Urinary bladder (tissue), 4 donors: Measurements from ENCODE around the gene ZNF236. TPM values are rescaled to one million over a fixed set of nuclear protein-coding genes. Genes with fewer than 3 reads are reported as not detected.

Experiments used
- DNase-seq: peaks from one replicate; pipeline ENCODE4 v3.0.0-alpha.2; 2015; ENCODE audit errors: extremely low spot score
- H3K27ac ChIP-seq: one replicate; pipeline ENCODE4 v1.5.1; 2013; ENCODE audit warnings: low read depth, mild to moderate bottlenecking, moderate library complexity
- H3K36me3 ChIP-seq: one replicate; pipeline ENCODE4 v1.6.1; 2013; ENCODE audit warnings: mild to moderate bottlenecking, moderate library complexity; ENCODE audit not compliant: insufficient read depth
- H3K4me1 ChIP-seq: one replicate; pipeline ENCODE4 v1.6.1; 2013; ENCODE audit warnings: mild to moderate bottlenecking, moderate library complexity; ENCODE audit not compliant: insufficient read depth
- H3K4me3 ChIP-seq: one replicate; pipeline ENCODE4 v1.5.1; 2013; ENCODE audit warnings: low read depth, low read length
- WGBS: extraction: QIAGEN DNeasy Blood & Tissue Kit; methylation state at CpG from one replicate; pipeline ENCODE4 v1.1.7; 2013; 5-methylcytosine and 5-hydroxymethylcytosine counted together
- polyA plus RNA-seq: library from polyadenylated mRNA; stranded (reverse); fragments of 200-250 nt; gene quantifications from one replicate; pipeline ENCODE4 v1.2.3, GENCODE V29; 2013
- total RNA-seq: library from RNA; depleted of rRNA; stranded (reverse); fragments of >200 nt; gene quantifications from one replicate; pipeline ENCODE4 v1.2.3, GENCODE V29; 2014
- donor health status: healthy with polysubstance abuse.
- donor health status: healthy.

ZNF236 gene
- total and polyA plus RNA-seq, 2 donors, result 4.0 to 24.7 TPM

- Histone ChIP-seq H3K4me3 (no peak overlapping the region), H3K4me1 (no peaks in the 10 kb centered on the region), H3K27ac (no peak overlapping the region), H3K36me3 (no peaks in the 10 kb centered on the region)
- no peak for DNase-seq
- WGBS, result 75% methylated on average over 4 of the region's 4 CpGs
Measured at GRCh38 chr18:76857476-76857875, 35.1 kb downstream of the ZNF236 start.

GRCh38 chr18:76859474-76860339, 37.4 kb downstream of the ZNF236 start:
- Histone ChIP-seq H3K4me1 (no peaks in the 10 kb centered on the region), H3K36me3 (no peaks in the 10 kb centered on the region), H3K27ac (no peak overlapping the region), H3K4me3 (no peak overlapping the region)
- DNase-seq, result no peak
- 89% methylated on average over 14 of the region's 14 CpGs for WGBS

DNA sequence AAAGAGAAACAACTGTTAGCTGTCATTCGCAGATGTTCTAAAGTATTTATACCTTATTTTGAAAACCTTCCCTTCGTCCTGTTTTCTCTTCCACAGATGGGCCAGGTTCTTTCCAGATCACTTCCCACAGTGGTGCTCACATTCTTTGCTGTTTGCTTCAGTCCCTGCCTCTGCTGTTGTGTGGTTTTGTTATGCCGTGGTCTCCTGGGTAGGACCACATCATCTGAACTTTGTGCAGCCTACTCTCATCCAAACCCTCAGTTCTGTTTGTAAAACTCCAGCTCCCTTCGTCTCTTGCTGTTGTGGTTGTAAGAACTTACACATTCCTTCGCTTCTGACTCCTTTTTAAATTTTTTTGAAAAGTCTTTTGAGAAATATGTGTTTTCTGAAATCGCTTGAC, 38.1 kb downstream of the ZNF236 start:
- Histone ChIP-seq H3K27ac (no peak overlapping the region), H3K4me1 (no peaks in the 10 kb centered on the region), H3K4me3 (no peak overlapping the region), H3K36me3 (no peaks in the 10 kb centered on the region)
- no peak for DNase-seq
- WGBS, result 94% methylated on average over 6 of the region's 6 CpGs

GRCh38 chr18:76866666-76867065, 44.3 kb downstream of the ZNF236 start:
- WGBS, result 77% methylated on average over 9 of the region's 9 CpGs
- no peak overlapping the region for H3K4me3 ChIP-seq
- H3K27ac ChIP-seq, result no peak overlapping the region
- peaks cover 3% of the 10 kb centered on the region for H3K36me3 ChIP-seq
- no peaks in the 10 kb centered on the region for H3K4me1 ChIP-seq
- no peak for DNase-seq

DNA sequence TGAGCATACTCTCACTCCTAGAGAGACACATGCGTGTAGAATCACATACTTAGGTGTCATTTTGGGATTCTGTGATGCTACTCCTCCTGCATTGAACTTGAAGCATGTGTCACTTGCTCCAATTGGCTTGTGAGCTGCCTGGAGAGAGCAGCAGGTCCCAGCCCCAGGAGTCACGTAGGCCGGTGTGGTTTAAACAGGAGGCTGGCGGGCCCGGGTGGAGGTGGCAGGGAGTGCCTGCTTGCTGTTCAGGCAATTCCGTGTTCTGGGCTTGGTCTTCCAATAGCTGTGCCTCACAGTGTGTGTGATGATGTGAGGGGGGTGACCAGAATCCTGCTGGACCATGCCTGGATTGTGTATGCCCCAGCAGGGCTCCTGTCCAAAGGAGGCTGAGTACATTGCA, 51.0 kb downstream of the ZNF236 start:
- no peak for DNase-seq
- Histone ChIP-seq H3K36me3 (peaks cover 3% of the 10 kb centered on the region), H3K4me1 (no peaks in the 10 kb centered on the region), H3K27ac (no peak overlapping the region), H3K4me3 (no peak overlapping the region)
- 93% methylated on average over 6 of the region's 6 CpGs for WGBS

GRCh38 chr18:76873713-76874112, 51.4 kb downstream of the ZNF236 start:
- 95% methylated on average over 17 of the region's 17 CpGs for WGBS
- H3K27ac ChIP-seq, result no peak overlapping the region
- no peaks in the 10 kb centered on the region for H3K4me1 ChIP-seq
- H3K36me3 ChIP-seq, result no peaks in the 10 kb centered on the region
- H3K4me3 ChIP-seq, result no peak overlapping the region
- DNase-seq, result no peak

- no peak for DNase-seq
- WGBS, result 92% methylated on average over 13 of the region's 13 CpGs
- H3K4me1 ChIP-seq, result no peaks in the 10 kb centered on the region
- no peak overlapping the region for H3K4me3 ChIP-seq
- no peaks in the 10 kb centered on the region for H3K36me3 ChIP-seq
- H3K27ac ChIP-seq, result no peak overlapping the region
Measured at GRCh38 chr18:76874642-76875389, 52.5 kb downstream of the ZNF236 start.

DNA sequence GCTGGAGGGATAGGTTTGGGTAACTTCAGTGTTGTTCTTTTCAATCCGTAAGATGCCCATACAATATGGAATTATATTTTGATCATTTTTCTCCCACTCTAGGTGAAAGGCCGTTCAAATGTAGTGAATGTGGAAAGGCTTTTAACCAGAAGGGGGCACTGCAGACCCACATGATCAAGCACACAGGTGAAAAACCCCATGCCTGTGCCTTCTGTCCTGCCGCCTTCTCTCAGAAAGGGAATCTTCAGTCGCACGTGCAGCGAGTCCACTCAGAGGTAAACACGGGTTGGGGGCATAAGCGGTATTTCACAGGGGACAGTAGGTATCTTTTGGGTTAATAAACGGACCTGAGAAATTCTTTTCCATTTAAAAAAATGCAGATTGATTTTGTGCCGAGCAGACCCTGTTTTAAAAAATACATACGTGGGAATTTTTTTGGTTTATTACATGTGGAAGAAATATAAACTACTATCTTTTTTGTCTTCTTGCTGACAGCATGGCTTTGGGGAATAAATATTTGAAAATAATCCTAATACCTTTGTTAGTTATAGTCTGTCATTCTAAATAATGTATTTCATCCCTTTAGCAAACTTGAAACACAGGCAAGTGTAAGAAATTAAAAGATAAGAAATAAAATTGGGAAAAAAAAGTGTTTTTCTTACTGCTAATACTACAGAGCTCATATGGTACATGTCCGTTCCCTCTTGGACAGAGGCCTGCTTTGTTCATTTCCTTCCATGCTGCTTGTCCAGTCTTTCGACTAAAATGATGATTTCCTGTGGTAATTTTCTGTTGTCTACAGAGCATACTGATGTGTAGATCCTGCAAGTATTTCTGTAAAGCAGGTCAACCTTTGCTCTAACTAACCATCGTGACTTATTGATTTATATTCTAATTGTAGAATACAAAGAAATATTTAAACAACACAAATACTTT, 53.3 kb downstream of the ZNF236 start:
- Histone ChIP-seq H3K4me3 (no peak overlapping the region), H3K27ac (no peak overlapping the region), H3K36me3 (peaks cover 2% of the 10 kb centered on the region), H3K4me1 (no peaks in the 10 kb centered on the region)
- WGBS, result 70% methylated on average over 14 of the region's 14 CpGs
- no peak for DNase-seq

- Histone ChIP-seq H3K4me1 (no peaks in the 10 kb centered on the region), H3K27ac (no peak overlapping the region), H3K36me3 (peaks cover 3% of the 10 kb centered on the region), H3K4me3 (no peak overlapping the region)
- no peak for DNase-seq
- WGBS, result 97% methylated on average over 5 of the region's 5 CpGs
Measured at GRCh38 chr18:76878426-76878825, 56.1 kb downstream of the ZNF236 start.

GRCh38 chr18:76880026-76880425, 57.7 kb downstream of the ZNF236 start:
- 92% methylated on average over 17 of the region's 17 CpGs for WGBS
- Histone ChIP-seq H3K27ac (no peak overlapping the region), H3K4me3 (no peak overlapping the region), H3K4me1 (no peaks in the 10 kb centered on the region), H3K36me3 (peaks cover 3% of the 10 kb centered on the region)
- DNase-seq, result no peak

DNA sequence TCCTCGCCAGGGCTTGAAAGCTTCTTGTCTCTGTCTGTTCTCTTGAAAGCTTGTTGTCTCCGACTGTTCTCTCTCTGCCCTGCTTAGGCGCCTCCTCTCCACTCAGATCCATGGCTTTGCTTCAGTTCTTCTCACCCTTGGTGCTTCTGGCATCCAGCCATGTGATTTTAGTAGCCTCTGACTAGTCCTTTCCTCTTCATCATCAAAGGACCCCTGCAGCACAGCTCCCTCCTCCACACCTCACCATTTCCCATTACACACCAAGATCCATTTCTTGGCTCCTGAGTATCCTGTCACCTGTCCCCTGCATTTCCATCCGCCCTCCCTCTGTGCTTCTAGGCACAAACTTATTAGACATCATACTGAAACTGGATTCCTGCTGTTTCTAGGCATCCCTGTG, 59.4 kb downstream of the ZNF236 start:
- DNase-seq, result no peak
- 95% methylated on average over 4 of the region's 4 CpGs for WGBS
- Histone ChIP-seq H3K4me3 (no peak overlapping the region), H3K36me3 (peaks cover 3% of the 10 kb centered on the region), H3K27ac (no peak overlapping the region), H3K4me1 (no peaks in the 10 kb centered on the region)

DNA sequence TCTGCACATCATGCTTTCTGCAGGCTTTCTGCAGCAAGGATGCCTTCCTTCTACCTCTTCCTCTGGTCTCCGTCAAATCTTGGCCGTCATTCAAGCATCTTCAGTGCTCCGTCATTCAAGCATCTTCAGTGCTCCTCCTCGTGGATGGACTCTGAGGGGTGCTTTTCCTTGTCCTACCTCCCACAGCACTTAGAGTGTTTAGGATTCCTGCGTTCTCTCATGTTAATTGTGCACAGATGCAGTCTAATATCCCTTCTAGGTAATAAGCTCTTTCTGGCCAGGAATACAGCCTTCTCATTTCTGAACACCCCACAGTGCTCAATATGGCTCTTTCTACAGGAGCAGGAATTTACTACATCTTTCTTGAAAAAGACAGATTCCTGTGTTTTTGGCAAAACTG, 59.8 kb downstream of the ZNF236 start:
- 71% methylated on average over 5 of the region's 5 CpGs for WGBS
- peaks cover 3% of the 10 kb centered on the region for H3K36me3 ChIP-seq

GRCh38 chr18:76885001-76885400, 62.6 kb downstream of the ZNF236 start:
- WGBS, result 89% methylated on average over 5 of the region's 5 CpGs
- no peak overlapping the region for H3K27ac ChIP-seq
- H3K4me3 ChIP-seq, result no peak overlapping the region
- H3K36me3 ChIP-seq, result peaks cover 3% of the 10 kb centered on the region
- no peaks in the 10 kb centered on the region for H3K4me1 ChIP-seq
- no peak for DNase-seq

More for the DNA sequence above, 59.8 kb downstream of the ZNF236 start:
- H3K4me3 ChIP-seq, result no peak overlapping the region
- no peaks in the 10 kb centered on the region for H3K4me1 ChIP-seq
- no peak for DNase-seq
- H3K27ac ChIP-seq, result no peak overlapping the region
